Kidney (tissue), 22 donors: ENCODE measurements around the gene LRRC73. TPM values are rescaled to one million over a fixed set of nuclear protein-coding genes. Genes with fewer than 3 reads are reported as not detected.
"Not testable (repeated sequence)": the region's sequence is repeated elsewhere in the genome, so short reads cannot be mapped to it uniquely, and the experiment has no call there.

ENCODE experiments used
- DNase-seq, 5 donors: peaks; one replicate each; pipeline ENCODE4 v3.0.0-alpha.2; 2013 to 2020
- FAIRE-seq: peaks from 2 replicates; lab custom pipeline; 2012; peaks lifted over from hg19 to GRCh38; lab: Jason Lieb, UNC
- H3K27ac ChIP-seq, 2 donors: one replicate each; pipeline ENCODE4 v1.7.0; 2013; ENCODE audit warnings: low read depth in 2 of 2, low read length in 2 of 2, inconsistent platforms in 1 of 2
- H3K27me3 ChIP-seq: one replicate; pipeline ENCODE4 v1.7.1; 2013; ENCODE audit warnings: low read length, inconsistent platforms; ENCODE audit not compliant: control insufficient read depth, insufficient read depth
- H3K36me3 ChIP-seq, 3 donors: one replicate each; pipeline versions ENCODE4 v1.7.0 to v1.7.1; 2013; ENCODE audit warnings: low read length in 3 of 3, control low read depth in 1 of 3, inconsistent platforms in 1 of 3; ENCODE audit not compliant: insufficient read depth in 3 of 3, control insufficient read depth in 2 of 3
- H3K4me1 ChIP-seq, 3 donors: one replicate each; pipeline versions ENCODE4 v1.7.0 to v1.7.1; 2013; ENCODE audit warnings: low read length in 3 of 3, inconsistent platforms in 1 of 3, low read depth in 1 of 3; ENCODE audit not compliant: control insufficient read depth in 2 of 3, insufficient read depth in 2 of 3
- H3K4me3 ChIP-seq, 3 donors: one replicate each; pipeline versions ENCODE4 v1.7.0 to v1.8.1; 2013; ENCODE audit warnings: low read length in 3 of 3, control low read depth in 1 of 3, inconsistent platforms in 1 of 3
- H3K9ac ChIP-seq, 3 donors: one replicate each; pipeline versions ENCODE4 v1.7.0 to v1.7.1; 2013; ENCODE audit warnings: low read length in 3 of 3, control low read depth in 1 of 3, inconsistent platforms in 1 of 3
- H3K9me3 ChIP-seq, 3 donors: one replicate each; pipeline versions ENCODE4 v1.7.0 to v1.7.1; 2013; ENCODE audit warnings: low read length in 3 of 3, control low read depth in 1 of 3, inconsistent platforms in 1 of 3; ENCODE audit not compliant: control insufficient read depth in 2 of 3, insufficient read depth in 1 of 3
- intact Hi-C: fragments of 100-400 bp; cut with DNase I; formaldehyde crosslinking; loops from one replicate; pipeline ENCODE4 v1.11.1; 2022
- long read RNA-seq, 10 donors: library from polyadenylated mRNA in 1 of 10; unstranded in 1 of 10; transcript quantifications; one replicate each; pipeline ENCODE4 v2.0.0 and lab custom pipeline, GENCODE V29; 2021 to 2026
- polyA plus RNA-seq: library from polyadenylated mRNA; stranded (reverse); fragments of 350-450 nt; fragmentation: Illumina TruSeq; extraction: RNeasy Lipid Tissue Mini Kit (QIAGEN cat#74804); gene quantifications from one replicate; pipeline ENCODE4 v1.2.3, GENCODE V29; 2014; ENCODE audit warnings: low read depth, low replicate concordance; ENCODE audit not compliant: insufficient read depth
- total RNA-seq: library from RNA; stranded (reverse); fragmentation: NEBNext Ultra II Directional; extraction: Animal tissue kit (Norgen Biotek cat#: 25700); gene quantifications from one replicate; pipeline ENCODE4 v1.2.1, GENCODE V29; 2021
- TF ChIP-seq, protein P1 (sequence below): IDR thresholded peaks from 3 replicates; pipeline ENCODE4 v1.5.1; 2012; ENCODE audit warnings: mild to moderate bottlenecking, moderate library complexity, borderline replicate concordance; ENCODE audit not compliant: insufficient read depth; ENCODE audit errors: extremely low read depth
- donor health status: control.
- donor health status: control.
- donor health status: control.
- donor health status: control.
- donor health status: control.
- donor health status: DM: yes; HTN: yes; CAD: no.
- donor health status: Normal renal cell carcinoma (clear cell type).

Gene LRRC73, protein sequence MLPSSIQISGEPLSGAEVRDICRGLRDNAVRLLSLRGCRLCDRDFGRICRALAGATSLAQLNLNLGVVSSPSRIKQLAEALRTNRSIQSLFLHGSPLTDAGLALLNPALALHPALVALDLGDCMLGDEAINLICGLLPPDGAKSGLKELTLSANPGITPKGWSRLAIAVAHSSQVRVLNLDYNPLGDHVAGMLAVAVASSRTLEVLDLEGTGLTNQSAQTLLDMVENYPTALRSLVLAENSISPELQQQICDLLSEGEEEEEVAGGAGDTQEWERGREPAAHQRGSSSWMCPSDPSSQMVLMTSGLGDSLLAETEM
- total RNA-seq (1.5 TPM), polyA plus RNA-seq (4.6 TPM)
- long read RNA-seq, donor 1, partial matches to known transcripts = 0 of 1 reads
- long read RNA-seq, donor 1, other reads (novel, unspliced or antisense) = 0 of 1 reads
- long read RNA-seq, donor 2 = 0 reads
- long read RNA-seq, donor 3, partial matches to known transcripts = 0 of 1 reads
- long read RNA-seq, donor 3, other reads (novel, unspliced or antisense) = 0 of 1 reads
- long read RNA-seq, donor 4 = 0 reads
- long read RNA-seq, donor 5 = 0 reads
- long read RNA-seq, donor 6 = 0 reads
- long read RNA-seq, donor 7, partial matches to known transcripts = 1 of 6 reads
- long read RNA-seq, donor 7, other reads (novel, unspliced or antisense) = 2 of 6 reads
- long read RNA-seq, donor 8, partial matches to known transcripts = 0 of 2 reads
- long read RNA-seq, donor 8, other reads (novel, unspliced or antisense) = 0 of 2 reads
- long read RNA-seq, donor 9 = 0 reads
- long read RNA-seq, donor 10, partial matches to known transcripts = 0 of 2 reads
- long read RNA-seq, donor 10, other reads (novel, unspliced or antisense) = 0 of 2 reads

DNA sequence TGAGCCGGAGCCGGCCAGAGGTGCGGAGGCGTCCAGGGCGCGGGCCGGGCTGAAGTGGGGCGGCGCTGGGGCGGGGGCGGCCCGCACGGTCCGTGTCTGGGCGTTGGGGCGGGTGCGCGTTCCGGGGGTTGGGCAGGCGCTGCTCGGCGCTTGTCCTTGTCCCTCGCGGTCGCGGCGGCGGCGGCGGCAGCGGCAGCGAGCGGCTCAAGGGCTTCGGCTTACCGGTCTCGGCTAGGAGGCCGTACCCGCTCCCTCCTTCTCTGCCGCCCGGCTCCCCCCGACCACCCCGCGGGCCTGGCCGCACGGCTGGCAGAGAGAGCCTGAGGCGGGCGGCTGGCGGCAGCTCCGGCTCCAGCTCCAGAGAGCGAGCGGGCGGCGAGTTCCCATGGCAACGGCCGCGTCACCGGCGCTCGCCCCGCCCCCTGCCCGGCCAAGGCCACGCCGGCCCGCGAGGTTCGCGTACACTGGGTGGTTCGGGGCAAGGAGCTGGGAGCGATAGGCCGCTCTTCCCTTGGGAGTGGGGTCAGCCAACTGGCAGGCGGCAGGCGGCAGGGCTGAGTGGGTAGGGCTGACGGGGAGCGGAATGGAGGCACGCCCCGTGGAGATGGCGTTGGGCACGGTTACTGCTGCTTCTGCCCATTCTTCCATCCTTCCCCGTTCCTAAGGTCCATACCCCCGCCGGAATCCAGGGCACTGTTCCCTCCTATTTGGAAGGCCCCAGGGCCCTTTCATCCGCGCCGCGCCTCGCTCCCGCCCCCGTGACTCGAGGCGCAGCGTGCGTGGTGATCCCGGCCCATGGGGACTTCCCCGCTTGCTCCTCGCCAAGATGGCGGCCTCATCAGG, at the start of gene LRRC73:
LRRC73 (minus strand) TSS at position 363 of the 843 bp plus-strand sequence. CDS start 561 bp downstream, outside the sequence.
- intact Hi-C loops = loop anchor here (10.0 kb wide), 1 partner anchor 55 kb away; the partner anchor contains the start of gene DLK2
- DNase-seq (peak; percentile 83 to 95 (median 90)), FAIRE-seq (no peak)
- Histone ChIP-seq H3K4me3 (peak within 1 kb of the TSS; percentile 41 to 58 (median 57)), H3K9ac (peak within 1 kb of the TSS in 2 of 3 donors; percentile 38 to 58), H3K9me3 (no peaks in the 10 kb centered on the region), H3K27ac (peak within 1 kb of the TSS in 1 of 2 donors; percentile 43), H3K27me3 (no peaks in the 10 kb centered on the region), H3K36me3 (peaks cover 4 to 23% (median 20%) of the 10 kb centered on the region in 3 donors), H3K4me1 (peaks cover under 1 to 17% (median 4%) of the 10 kb centered on the region in 3 donors)
- TF ChIP-seq, protein P1, sequence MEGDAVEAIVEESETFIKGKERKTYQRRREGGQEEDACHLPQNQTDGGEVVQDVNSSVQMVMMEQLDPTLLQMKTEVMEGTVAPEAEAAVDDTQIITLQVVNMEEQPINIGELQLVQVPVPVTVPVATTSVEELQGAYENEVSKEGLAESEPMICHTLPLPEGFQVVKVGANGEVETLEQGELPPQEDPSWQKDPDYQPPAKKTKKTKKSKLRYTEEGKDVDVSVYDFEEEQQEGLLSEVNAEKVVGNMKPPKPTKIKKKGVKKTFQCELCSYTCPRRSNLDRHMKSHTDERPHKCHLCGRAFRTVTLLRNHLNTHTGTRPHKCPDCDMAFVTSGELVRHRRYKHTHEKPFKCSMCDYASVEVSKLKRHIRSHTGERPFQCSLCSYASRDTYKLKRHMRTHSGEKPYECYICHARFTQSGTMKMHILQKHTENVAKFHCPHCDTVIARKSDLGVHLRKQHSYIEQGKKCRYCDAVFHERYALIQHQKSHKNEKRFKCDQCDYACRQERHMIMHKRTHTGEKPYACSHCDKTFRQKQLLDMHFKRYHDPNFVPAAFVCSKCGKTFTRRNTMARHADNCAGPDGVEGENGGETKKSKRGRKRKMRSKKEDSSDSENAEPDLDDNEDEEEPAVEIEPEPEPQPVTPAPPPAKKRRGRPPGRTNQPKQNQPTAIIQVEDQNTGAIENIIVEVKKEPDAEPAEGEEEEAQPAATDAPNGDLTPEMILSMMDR = no peak

DNA sequence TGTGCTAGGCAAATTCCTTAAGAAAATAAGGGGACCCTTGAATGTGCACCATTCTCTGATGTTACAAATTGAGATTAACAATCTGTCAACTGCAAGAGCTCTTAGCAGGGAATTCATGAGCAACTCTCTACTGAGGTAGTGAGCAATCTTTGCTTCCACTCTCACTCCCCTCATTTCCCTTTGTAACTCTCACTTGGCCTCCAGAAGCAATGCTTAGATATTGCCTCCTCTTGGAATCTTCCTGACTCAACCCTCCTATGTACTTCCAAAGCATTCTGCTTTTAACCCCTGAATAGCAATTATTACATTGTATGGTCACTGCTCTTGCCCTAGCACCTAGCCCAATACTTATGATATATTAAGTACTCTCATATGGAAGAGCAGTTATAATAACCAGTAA, 49.2 kb upstream of the LRRC73 start:
- intact Hi-C loops = no loop called here
- no peaks in the 10 kb centered on the region for H3K4me1 ChIP-seq

DNA sequence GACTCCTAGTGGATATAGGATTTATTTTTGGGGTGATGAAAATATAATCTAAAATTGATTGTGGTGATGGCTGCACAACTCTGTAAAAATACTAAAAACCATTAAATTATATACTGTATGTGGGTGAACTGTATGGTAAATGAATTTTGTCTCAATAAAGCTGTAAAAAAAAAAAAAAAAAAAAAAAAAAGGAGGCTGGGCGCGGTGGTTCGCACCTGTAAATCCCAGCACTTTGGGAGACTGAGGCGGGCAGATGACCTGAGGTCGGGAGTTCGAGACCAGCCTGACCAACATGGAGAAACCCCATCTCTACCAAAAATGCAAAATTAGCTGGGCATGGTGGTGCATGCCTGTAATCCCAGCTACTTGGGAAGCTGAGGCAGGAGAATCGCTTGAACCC, 47.5 kb upstream of the LRRC73 start:
- H3K36me3 ChIP-seq = peaks cover 9 to 40% (median 27%) of the 10 kb centered on the region in 3 donors
- H3K27me3 ChIP-seq, H3K27ac ChIP-seq, H3K4me1 ChIP-seq, FAIRE-seq, H3K9me3 ChIP-seq, H3K9ac ChIP-seq, intact Hi-C loops, DNase-seq, H3K4me3 ChIP-seq: not testable (repeated sequence)

More for the DNA sequence above, 49.2 kb upstream of the LRRC73 start:
- Histone ChIP-seq H3K36me3 (peaks cover 3 to 40% (median 28%) of the 10 kb centered on the region in 3 donors), H3K27me3 (no peaks in the 10 kb centered on the region), H3K9ac (no peak overlapping the region), H3K9me3 (no peaks in the 10 kb centered on the region), H3K4me3 (no peak overlapping the region), H3K27ac (no peak overlapping the region)
- FAIRE-seq (no peak), DNase-seq (no peak)
- TF ChIP-seq, protein P1 = no peak
